GM12878 (cell line): ENCODE results near the gene GPR4. TPM values are rescaled to one million over a fixed set of nuclear protein-coding genes. Genes with fewer than 3 reads are reported as not detected.

Experiments used
- ATAC-seq: fragments of 200-7000 bp; cut with Tn5 transposase; 3 replicates; pipeline ENCODE4 v1.9.1; 2020; ENCODE audit warnings: mild to moderate bottlenecking, moderate library complexity
- BruUV-seq: library from RNA; stranded (reverse); fragments of 400-500 nt; replicated peaks from 2 replicates; lab custom pipeline; 2021; lab: Mats Ljungman, UMichigan
- CTCF ChIA-PET: fragments of 300-600 bp; sonication (Branson Sonifier 250); formaldehyde crosslinking; extraction: SDS; loops from one replicate; lab custom pipeline; 2021; ENCODE audit warnings: inconsistent platforms; lab: Yijun Ruan, JAX
- POLR2A ChIA-PET: fragments of 350-600 bp; formaldehyde crosslinking; extraction: SDS; loops from one replicate; lab custom pipeline; 2021; ENCODE audit warnings: inconsistent platforms; lab: Charles Lee
- RAD21 ChIA-PET: fragments of 300-600 bp; sonication (Branson Sonifier 250); formaldehyde crosslinking; loops from one replicate; lab custom pipeline; 2023; ENCODE audit warnings: antibody characterized with exemption; ENCODE audit not compliant: unreplicated experiment; lab: Charles Lee
- SMC1A ChIA-PET: fragments of 300-600 bp; sonication (Branson Sonifier 250); formaldehyde crosslinking; loops from one replicate; lab custom pipeline; 2023; ENCODE audit not compliant: unreplicated experiment, uncharacterized antibody; lab: Charles Lee
- DNase-seq: peaks from one replicate; pipeline ENCODE4 v3.0.0-alpha.2; 2011; ENCODE audit warnings: low read depth, low spot score
- FAIRE-seq: peaks from 3 replicates; lab custom pipeline; 2011; peaks lifted over from hg19 to GRCh38; lab: Jason Lieb, UNC
- H2AFZ ChIP-seq: 2 replicates; pipeline ENCODE4 v1.6.0; 2011; ENCODE audit warnings: low read depth, low read length, control low read depth; ENCODE audit not compliant: control insufficient read depth
- H3K27ac ChIP-seq: 2 replicates; pipeline ENCODE4 v1.5.1; 2011; ENCODE audit warnings: control low read depth; ENCODE audit not compliant: control insufficient read depth, insufficient read depth
- H3K27me3 ChIP-seq, 2 experiments: replicated peaks in 1 of 2; 2 replicates each; pipeline versions ENCODE4 v1.6.0 to v1.6.1; 2011; ENCODE audit warnings: low read length in 1 of 2; ENCODE audit not compliant: control insufficient read depth in 2 of 2, insufficient read depth in 2 of 2
- H3K36me3 ChIP-seq, 2 experiments: 2 replicates each; pipeline ENCODE4 v1.5.1; 2011; ENCODE audit warnings: low read length in 1 of 2; ENCODE audit not compliant: control insufficient read depth in 2 of 2, insufficient read depth in 2 of 2
- H3K4me1 ChIP-seq: 2 replicates; pipeline ENCODE4 v1.6.1; 2011; ENCODE audit warnings: mild to moderate bottlenecking, low read length, moderate library complexity, mixed read lengths; ENCODE audit not compliant: control insufficient read depth, insufficient read depth
- H3K4me2 ChIP-seq: 2 replicates; pipeline ENCODE4 v1.6.0; 2011; ENCODE audit warnings: control low read depth; ENCODE audit not compliant: control insufficient read depth, insufficient read depth
- H3K4me3 ChIP-seq: fragments of 200-600 bp; sonication (generic); 2 replicates; pipeline ENCODE4 v1.5.1; 2016
- H3K79me2 ChIP-seq: 2 replicates; pipeline ENCODE4 v1.6.0; 2011; ENCODE audit warnings: low read length; ENCODE audit not compliant: control insufficient read depth, insufficient read depth
- H3K9ac ChIP-seq: 2 replicates; pipeline ENCODE4 v1.8.0; 2011; ENCODE audit warnings: low read length, control low read depth, mixed read lengths; ENCODE audit not compliant: control insufficient read depth, insufficient read depth
- H3K9me3 ChIP-seq: replicated peaks from 3 replicates; pipeline ENCODE4 v1.5.1; 2011; ENCODE audit warnings: mild to moderate bottlenecking, low read length; ENCODE audit not compliant: control insufficient read depth, insufficient read depth
- H4K20me1 ChIP-seq: 2 replicates; pipeline ENCODE4 v1.6.0; 2011; ENCODE audit not compliant: control insufficient read depth, insufficient read depth
- CHD4 ChIP-seq: fragments of 200-600 bp; sonication (generic); IDR thresholded peaks from 2 replicates; pipeline ENCODE4 v1.6.1; 2016; ENCODE audit warnings: mild to moderate bottlenecking
- SKIL ChIP-seq: fragments of 450-650 bp; IDR thresholded peaks from 2 replicates; pipeline ENCODE4 v1.6.1; 2017; ENCODE audit warnings: mild to moderate bottlenecking, low read depth, inconsistent platforms; ENCODE audit not compliant: poor library complexity, severe bottlenecking
- SREBF1 ChIP-seq: IDR thresholded peaks from 2 replicates; pipeline ENCODE4 v1.6.1; 2012; ENCODE audit warnings: mild to moderate bottlenecking, low read length
- TARDBP ChIP-seq: IDR thresholded peaks from 2 replicates; pipeline ENCODE4 v1.6.1; 2016; ENCODE audit warnings: borderline replicate concordance
- ZNF217 ChIP-seq: fragments of 450-650 bp; IDR thresholded peaks from 2 replicates; pipeline ENCODE4 v1.6.1; 2017; ENCODE audit warnings: antibody characterized with exemption, mild to moderate bottlenecking
- WGBS: methylation state at CpG from one replicate; pipeline ENCODE4 v1.1.6; 2016; ENCODE audit warnings: low lambda C conversion rate; ENCODE audit not compliant: insufficient replicate concordance, insufficient coverage; ENCODE audit errors: missing lambda C conversion rate; 5-methylcytosine and 5-hydroxymethylcytosine counted together
- in situ Hi-C: fragments of 300-500 bp; cut with MboI; formaldehyde crosslinking; loops from 9 replicates; pipeline ENCODE4 v1.14.3; 2018; ENCODE audit warnings: mixed read lengths
- intact Hi-C: fragments of 100-400 bp; cut with micrococcal nuclease; formaldehyde crosslinking; loops from one replicate; pipeline ENCODE4 v1.14.2; 2022; ENCODE audit not compliant: unreplicated experiment
- polyA plus RNA-seq, 11 experiments: library from polyadenylated mRNA; depleted of rRNA in 4 of 11; unstranded in 6 of 11; stranded (reverse) in 5 of 11; fragments of >200 nt; fragmentation: Nextera tagmentation in 4 of 11; fragmentation: Illumina TruSeq in 1 of 11; extraction: Ambion mirVana in 4 of 11; extraction: Trizol in 1 of 11; gene quantifications; 1 replicate in 1 of 11; 2 replicates in 10 of 11; pipeline versions ENCODE4 v1.2.1 to v1.2.3, GENCODE V29; 2011 to 2016; ENCODE audit warnings: inconsistent platforms in 2 of 11, missing spikeins in 2 of 11, low read depth in 1 of 11
- total RNA-seq, 4 experiments: library from RNA; depleted of rRNA in 3 of 4; stranded (reverse); fragments of >200 nt in 3 of 4; fragmentation: Illumina TruSeq in 1 of 4; extraction: Trizol in 1 of 4; gene quantifications; 2 replicates each; pipeline versions ENCODE4 v1.2.1 to v1.2.3, GENCODE V29; 2013 to 2021

GPR4 gene
- total and polyA plus RNA-seq, 10 of the 15 experiments (the other 5 are each of a cell fraction or from before 2014, with no cell fraction given), result not detected

GRCh38 chr19:45590300-45591003 is 11.6 kb downstream of the GPR4 start:
- no peaks in the 10 kb centered on the region for H3K79me2 ChIP-seq
- ChIA-PET RAD21 (interaction anchor here (0.8 to 1.7 kb wide), 3 partner anchors 32 to 90 kb away, joined by 3 to 5 read pairs (median 3); no protein-coding TSS in a partner anchor), SMC1A (interaction anchor here (0.5 to 1.6 kb wide), 4 partner anchors 19 to 102 kb away, joined by 3 to 5 read pairs (median 4); partner anchors contain the start of genes QPCTL and SNRPD2), POLR2A (no interaction called here), CTCF (interaction anchor here (0.8 to 1.4 kb wide), 5 partner anchors 23 to 97 kb away, joined by 3 to 7 read pairs (median 3); no protein-coding TSS in a partner anchor)
- no peaks in the 10 kb centered on the region for H3K27me3 ChIP-seq
- in situ Hi-C loops (no loop called here), intact Hi-C loops (loop anchor here (1.0 kb wide), 1 partner anchor 52 kb away; no protein-coding TSS in a partner anchor)
- no peaks in the 10 kb centered on the region; the same call in 2 of the 3 replicates for H3K9me3 ChIP-seq
- WGBS, result 49% methylated on average over 15 of the region's 15 CpGs
- no peak overlapping the region for H3K4me2 ChIP-seq
- TF ChIP-seq SKIL (no peak), CHD4 (no peak), ZNF217 (no peak), TARDBP (no peak), SREBF1 (no peak)
- peak overlapping the region; percentile 60; the same call in 1 of the 2 replicates for H2AFZ ChIP-seq
- BruUV-seq, result no TSS peak
- ATAC-seq (no peak; the same call in 2 of the 3 replicates), FAIRE-seq (no peak), DNase-seq (no peak)
- H4K20me1 ChIP-seq, result no peaks in the 10 kb centered on the region
- no peak overlapping the region for H3K9ac ChIP-seq
- H3K4me1 ChIP-seq, result peaks cover 1% of the 10 kb centered on the region; the same call in 1 of the 2 replicates
- H3K36me3 ChIP-seq, result no peaks in the 10 kb centered on the region
- no peak overlapping the region for H3K27ac ChIP-seq
- H3K4me3 ChIP-seq, result no peak overlapping the region
